PC-3 (cell line): ENCODE measurements around the gene FECH. TPM values are rescaled to one million over a fixed set of nuclear protein-coding genes. Genes with fewer than 3 reads are reported as not detected.

ENCODE experiments used
- ATAC-seq: fragments of 200-7000 bp; cut with Tn5 transposase; 2 replicates; pipeline ENCODE4 v1.9.1; 2020; ENCODE audit warnings: mild to moderate bottlenecking, moderate library complexity
- BruUV-seq: library from RNA; stranded (reverse); fragments of 400-500 nt; replicated peaks from 2 replicates; lab custom pipeline; 2021; lab: Mats Ljungman, UMichigan
- CTCF ChIA-PET: fragments of 300-600 bp; sonication (Branson Sonifier 250); formaldehyde crosslinking; loops from one replicate; lab custom pipeline; 2022; ENCODE audit warnings: antibody characterized with exemption; lab: Charles Lee
- POLR2A ChIA-PET: fragments of 300-600 bp; sonication (Branson Sonifier 250); formaldehyde crosslinking; loops from one replicate; lab custom pipeline; 2022; ENCODE audit warnings: antibody characterized with exemption; ENCODE audit not compliant: unreplicated experiment; lab: Charles Lee
- DNase-seq: peaks from one replicate; pipeline ENCODE4 v3.0.0-alpha.2; 2015
- H2AFZ ChIP-seq: fragments of 300-600 bp; sonication (generic); 2 replicates; pipeline ENCODE4 v1.6.0; 2016; ENCODE audit warnings: antibody characterized with exemption, low read length
- H3F3A ChIP-seq: fragments of 300-600 bp; sonication (generic); one replicate; pipeline ENCODE4 v1.6.0; 2017; ENCODE audit warnings: antibody characterized with exemption, low read length, control low read depth, mild to moderate bottlenecking; ENCODE audit not compliant: unreplicated experiment
- H3K27ac ChIP-seq: fragments of 300-600 bp; sonication (generic); 2 replicates; pipeline ENCODE4 v1.5.1; 2016; ENCODE audit warnings: mild to moderate bottlenecking, low read length
- H3K27me3 ChIP-seq: fragments of 300-600 bp; sonication (generic); 2 replicates; pipeline ENCODE4 v1.6.1; 2016; ENCODE audit warnings: low read length, mixed read lengths
- H3K36me3 ChIP-seq: fragments of 300-600 bp; sonication (generic); 2 replicates; pipeline ENCODE4 v1.6.1; 2016; ENCODE audit warnings: low read depth, mixed run types, low read length, mixed read lengths
- H3K4me1 ChIP-seq: fragments of 300-600 bp; sonication (generic); 2 replicates; pipeline ENCODE4 v1.5.1; 2016; ENCODE audit warnings: low read length; ENCODE audit not compliant: insufficient read depth
- H3K4me2 ChIP-seq: fragments of 300-600 bp; sonication (generic); 2 replicates; pipeline ENCODE4 v1.6.0; 2016; ENCODE audit warnings: low read length
- H3K4me3 ChIP-seq: fragments of 300-600 bp; sonication (generic); 2 replicates; pipeline ENCODE4 v1.5.1; 2016; ENCODE audit warnings: mild to moderate bottlenecking, low read length, mixed read lengths
- H3K79me2 ChIP-seq: fragments of 300-600 bp; sonication (generic); 2 replicates; pipeline ENCODE4 v1.6.1; 2017; ENCODE audit warnings: low read length, mixed read lengths
- H3K9ac ChIP-seq: fragments of 300-600 bp; sonication (generic); 2 replicates; pipeline ENCODE4 v1.6.0; 2016; ENCODE audit warnings: mild to moderate bottlenecking, low read length
- H3K9me2 ChIP-seq: fragments of 300-600 bp; sonication (generic); replicated peaks from 2 replicates; pipeline ENCODE4 v1.6.1; 2016; ENCODE audit warnings: mixed run types, low read length, mixed read lengths
- H3K9me3 ChIP-seq: fragments of 300-600 bp; sonication (generic); 2 replicates; pipeline ENCODE4 v1.6.1; 2016; ENCODE audit warnings: low read length, mixed read lengths
- H4K20me1 ChIP-seq: fragments of 300-600 bp; sonication (generic); 2 replicates; pipeline ENCODE4 v1.6.1; 2016; ENCODE audit warnings: low read length, mixed read lengths
- EZH2 ChIP-seq: fragments of 300-600 bp; sonication (generic); IDR thresholded peaks from one replicate; pipeline ENCODE4 v1.6.1; 2017; ENCODE audit warnings: antibody characterized with exemption, mild to moderate bottlenecking, low read length; ENCODE audit not compliant: unreplicated experiment
- EZH2phosphoT487 ChIP-seq: fragments of 300-600 bp; sonication (generic); IDR thresholded peaks from 2 replicates; pipeline ENCODE4 v1.6.1; 2018; ENCODE audit warnings: mild to moderate bottlenecking, antibody characterized with exemption, low read length, borderline replicate concordance
- intact Hi-C: fragments of 100-400 bp; cut with micrococcal nuclease; formaldehyde crosslinking; loops from 2 replicates; pipeline ENCODE4 v1.9.0; 2023
- total RNA-seq: library from RNA; depleted of rRNA; stranded (reverse); fragments of >200 nt; gene quantifications from 2 replicates; pipeline ENCODE4 v1.2.3, GENCODE V29; 2014
- TF ChIP-seq, protein P1 (sequence below): fragments of 300-600 bp; sonication (generic); conservative IDR thresholded peaks from 2 replicates; pipeline ENCODE4 v1.5.1; 2017; ENCODE audit warnings: antibody characterized with exemption, low read depth, mild to moderate bottlenecking, low read length

FECH gene
- total RNA-seq, 1 experiment from 2014 or later, result 136 TPM

DNA sequence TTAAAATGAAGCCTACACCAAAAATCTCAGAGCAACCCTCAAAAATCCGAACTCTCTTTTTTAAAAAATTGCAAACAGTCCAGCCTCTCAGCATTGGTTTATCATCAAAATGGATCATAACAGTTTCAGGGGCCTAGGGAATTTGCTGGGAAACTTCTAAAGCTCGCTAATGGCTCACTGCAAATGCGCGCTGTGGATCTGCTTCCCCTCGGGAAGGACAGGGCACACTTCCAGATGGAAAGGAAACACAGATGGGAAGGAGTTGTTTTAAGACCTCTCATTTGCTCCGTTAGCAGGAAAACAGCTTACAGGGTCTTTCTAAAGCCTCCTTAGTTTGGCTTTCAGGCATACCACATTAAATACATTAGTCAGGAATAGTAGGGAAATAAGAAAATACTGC, 27.2 kb downstream of the FECH start:
- CTCF ChIA-PET, result no interaction called here

GRCh38 chr18:57555134-57555533, 31.4 kb downstream of the FECH start:
- Histone ChIP-seq H2AFZ (no peak overlapping the region), H3F3A (no peaks in the 10 kb centered on the region), H3K4me1 (no peaks in the 10 kb centered on the region), H3K27me3 (no peaks in the 10 kb centered on the region), H3K4me2 (no peak overlapping the region), H4K20me1 (no peaks in the 10 kb centered on the region), H3K9me2 (no peaks in the 10 kb centered on the region), H3K4me3 (no peak overlapping the region), H3K79me2 (no peaks in the 10 kb centered on the region), H3K9ac (no peak overlapping the region), H3K36me3 (peaks cover 30% of the 10 kb centered on the region), H3K9me3 (no peaks in the 10 kb centered on the region), H3K27ac (no peak overlapping the region)
- no peak for DNase-seq
- ATAC-seq, result no peak
- no TSS peak for BruUV-seq
- CTCF ChIA-PET, result no interaction called here
- intact Hi-C loops, result no loop called here
- POLR2A ChIA-PET, result no interaction called here
- TF ChIP-seq, protein P1, sequence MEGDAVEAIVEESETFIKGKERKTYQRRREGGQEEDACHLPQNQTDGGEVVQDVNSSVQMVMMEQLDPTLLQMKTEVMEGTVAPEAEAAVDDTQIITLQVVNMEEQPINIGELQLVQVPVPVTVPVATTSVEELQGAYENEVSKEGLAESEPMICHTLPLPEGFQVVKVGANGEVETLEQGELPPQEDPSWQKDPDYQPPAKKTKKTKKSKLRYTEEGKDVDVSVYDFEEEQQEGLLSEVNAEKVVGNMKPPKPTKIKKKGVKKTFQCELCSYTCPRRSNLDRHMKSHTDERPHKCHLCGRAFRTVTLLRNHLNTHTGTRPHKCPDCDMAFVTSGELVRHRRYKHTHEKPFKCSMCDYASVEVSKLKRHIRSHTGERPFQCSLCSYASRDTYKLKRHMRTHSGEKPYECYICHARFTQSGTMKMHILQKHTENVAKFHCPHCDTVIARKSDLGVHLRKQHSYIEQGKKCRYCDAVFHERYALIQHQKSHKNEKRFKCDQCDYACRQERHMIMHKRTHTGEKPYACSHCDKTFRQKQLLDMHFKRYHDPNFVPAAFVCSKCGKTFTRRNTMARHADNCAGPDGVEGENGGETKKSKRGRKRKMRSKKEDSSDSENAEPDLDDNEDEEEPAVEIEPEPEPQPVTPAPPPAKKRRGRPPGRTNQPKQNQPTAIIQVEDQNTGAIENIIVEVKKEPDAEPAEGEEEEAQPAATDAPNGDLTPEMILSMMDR, result no peak
- TF ChIP-seq EZH2 (no peak), EZH2phosphoT487 (no peak)

More for the DNA sequence above, 27.2 kb downstream of the FECH start:
- Histone ChIP-seq H3K9ac (no peak overlapping the region), H3K4me1 (no peaks in the 10 kb centered on the region), H3K9me3 (no peaks in the 10 kb centered on the region), H4K20me1 (no peaks in the 10 kb centered on the region), H3K36me3 (peaks cover 25% of the 10 kb centered on the region), H3K9me2 (no peaks in the 10 kb centered on the region), H3F3A (no peaks in the 10 kb centered on the region), H2AFZ (no peak overlapping the region), H3K27me3 (no peaks in the 10 kb centered on the region), H3K79me2 (no peaks in the 10 kb centered on the region), H3K4me3 (no peak overlapping the region), H3K27ac (no peak overlapping the region), H3K4me2 (no peak overlapping the region)
- TF ChIP-seq, protein P1, result no peak
- TF ChIP-seq EZH2phosphoT487, result no peak
- no peak for TF ChIP-seq EZH2
- no peak for DNase-seq
- POLR2A ChIA-PET, result no interaction called here
- BruUV-seq, result no TSS peak
- intact Hi-C loops, result no loop called here
- ATAC-seq, result no peak

- Histone ChIP-seq H3K4me1 (no peaks in the 10 kb centered on the region), H2AFZ (no peak overlapping the region), H3K27ac (no peak overlapping the region), H3K36me3 (peaks cover 16% of the 10 kb centered on the region; the same call in 1 of the 2 replicates), H3K9me2 (no peaks in the 10 kb centered on the region), H3K27me3 (no peaks in the 10 kb centered on the region), H3K79me2 (no peaks in the 10 kb centered on the region), H3K4me2 (no peak overlapping the region), H4K20me1 (no peaks in the 10 kb centered on the region), H3K9me3 (no peaks in the 10 kb centered on the region), H3K4me3 (no peak overlapping the region), H3F3A (no peaks in the 10 kb centered on the region), H3K9ac (no peak overlapping the region)
- ATAC-seq (no peak), DNase-seq (no peak)
- intact Hi-C loops, result no loop called here
- no peak for TF ChIP-seq EZH2phosphoT487
- TF ChIP-seq EZH2, result no peak
- TF ChIP-seq, protein P1, result no peak
- POLR2A ChIA-PET, result no interaction called here
- BruUV-seq, result no TSS peak
- CTCF ChIA-PET, result no interaction called here
These were observed 36.0 kb downstream of the FECH start for GRCh38 chr18:57550510-57550909.
